Adipose tissue (tissue), 3 donors: Measurements from ENCODE around the gene VWA8. TPM values are rescaled to one million over a fixed set of nuclear protein-coding genes. Genes with fewer than 3 reads are reported as not detected.
"Not testable (repeated sequence)": the region's sequence is repeated elsewhere in the genome, so short reads cannot be mapped to it uniquely, and the experiment has no call there.

Experiments
- H3K27ac ChIP-seq: one replicate; pipeline ENCODE4 v1.5.1; 2013; ENCODE audit warnings: low read depth, low read length
- WGBS, 3 donors: extraction: QIAGEN DNeasy Blood & Tissue Kit; methylation state at CpG; one replicate each; pipeline ENCODE4 v1.1.7; 2013; 5-methylcytosine and 5-hydroxymethylcytosine counted together
- polyA plus RNA-seq, 3 donors: library from polyadenylated mRNA; stranded (reverse); fragments of 200-250 nt; gene quantifications; one replicate each; pipeline ENCODE4 v1.2.3, GENCODE V29; 2013
- donor health status: healthy with polysubstance abuse.
- donor health status: Bipolar disorder and iron deficiency.
- donor health status: healthy.

Gene VWA8
- polyA plus RNA-seq, 3 donors, result 4.5 to 7.7 (median 5.1) TPM

GRCh38 chr13:41780715-41781706 lies 179.9 kb downstream of the VWA8 start:
- WGBS, 3 donors, result 64 to 79% (median 76%) methylated on average over 5 of the region's 5 CpGs
- no peak overlapping the region for H3K27ac ChIP-seq

GRCh38 chr13:41775251-41775650 lies 185.7 kb downstream of the VWA8 start:
- no peak overlapping the region for H3K27ac ChIP-seq
- 84 to 97% (median 93%) methylated on average over 2 of the region's 2 CpGs for WGBS, 3 donors

- no peak overlapping the region for H3K27ac ChIP-seq
Observed at GRCh38 chr13:41774605-41775218, 186.2 kb downstream of the VWA8 start.

- H3K27ac ChIP-seq, result no peak overlapping the region
- 65 to 93% (median 93%) methylated on average over 1 of the region's 1 CpG for WGBS, 3 donors
Observed at GRCh38 chr13:41767801-41768200, 193.1 kb downstream of the VWA8 start.

- WGBS, 3 donors, result 55 to 77% (median 64%) methylated on average over 1 of the region's 1 CpG
Observed at GRCh38 chr13:41766439-41766838, 194.5 kb downstream of the VWA8 start.

GRCh38 chr13:41765813-41766212 lies 195.1 kb downstream of the VWA8 start:
- no peak overlapping the region for H3K27ac ChIP-seq

More at GRCh38 chr13:41766439-41766838, 194.5 kb downstream of the VWA8 start:
- H3K27ac ChIP-seq, result no peak overlapping the region

GRCh38 chr13:41765020-41765419 lies 195.9 kb downstream of the VWA8 start:
- WGBS, 3 donors, result 63 to 100% (median 72%) methylated on average over 1 of the region's 1 CpG
- H3K27ac ChIP-seq, result no peak overlapping the region

More at GRCh38 chr13:41765813-41766212, 195.1 kb downstream of the VWA8 start:
- 80 to 89% (median 89%) methylated on average over 5 of the region's 5 CpGs for WGBS, 3 donors

- WGBS, 3 donors, result 90 to 96% (median 96%) methylated on average over 4 of the region's 4 CpGs
- no peak overlapping the region for H3K27ac ChIP-seq
Observed at GRCh38 chr13:41764558-41764957, 196.4 kb downstream of the VWA8 start.

GRCh38 chr13:41763782-41764181 lies 197.1 kb downstream of the VWA8 start:
- WGBS, 3 donors, result 25 to 87% (median 82%) methylated on average over 3 of the region's 3 CpGs
- no peak overlapping the region for H3K27ac ChIP-seq

- 82 to 99% (median 97%) methylated on average over 5 of the region's 5 CpGs for WGBS, 3 donors
- H3K27ac ChIP-seq, result no peak overlapping the region
Observed at GRCh38 chr13:41762796-41763195, 198.1 kb downstream of the VWA8 start.

GRCh38 chr13:41756198-41756880 lies 204.6 kb downstream of the VWA8 start:
- H3K27ac ChIP-seq, result no peak overlapping the region
- 91 to 100% (median 92%) methylated on average over 1 of the region's 1 CpG for WGBS, 3 donors

- 63 to 77% (median 69%) methylated on average over 3 of the region's 3 CpGs for WGBS, 3 donors
- H3K27ac ChIP-seq, result no peak overlapping the region
Observed at GRCh38 chr13:41751734-41752445, 209.0 kb downstream of the VWA8 start.

GRCh38 chr13:41751277-41751676 lies 209.6 kb downstream of the VWA8 start:
- no peak overlapping the region for H3K27ac ChIP-seq
- 54 to 64% (median 59%) methylated on average over 2 of the region's 2 CpGs for whole genome bisulfite sequencing, 3 donors

- 86 to 95% (median 91%) methylated on average over 2 of the region's 2 CpGs for WGBS, 3 donors
- no peak overlapping the region for H3K27ac ChIP-seq
Observed at GRCh38 chr13:41746259-41746658, 214.7 kb downstream of the VWA8 start.

- H3K27ac ChIP-seq, result not testable (repeated sequence)
- 90 to 96% (median 92%) methylated on average over 3 of the region's 3 CpGs for WGBS, 3 donors
Observed at GRCh38 chr13:41745496-41745895, 215.4 kb downstream of the VWA8 start.

- H3K27ac ChIP-seq, result no peak overlapping the region
- 78 to 85% (median 84%) methylated on average over 4 of the region's 4 CpGs for WGBS, 3 donors
Observed at GRCh38 chr13:41742917-41743552, 217.9 kb downstream of the VWA8 start.

- WGBS, 3 donors, result 92 to 93% (median 92%) methylated on average over 4 of the region's 4 CpGs
- no peak overlapping the region for H3K27ac ChIP-seq
Observed at GRCh38 chr13:41740479-41740878, 220.4 kb downstream of the VWA8 start.
